Lung (tissue), 12 donors: ENCODE measurements around the gene SNX10. TPM values are rescaled to one million over a fixed set of nuclear protein-coding genes. Genes with fewer than 3 reads are reported as not detected.

Experiments used
- ATAC-seq: fragments of 200-7000 bp; cut with Tn5 transposase; one replicate; pipeline ENCODE4 v1.9.1; 2020; ENCODE audit warnings: moderate number of reproducible peaks; ENCODE audit not compliant: insufficient read depth, low FRiP score
- DNase-seq, 3 donors: peaks; one replicate each; pipeline ENCODE4 v3.0.0-alpha.2; 2013 to 2017
- H3K27ac ChIP-seq, 2 donors: one replicate each; pipeline ENCODE4 v1.5.1; 2013; ENCODE audit warnings: mild to moderate bottlenecking in 2 of 2, moderate library complexity in 2 of 2, control low read depth in 1 of 2, inconsistent platforms in 1 of 2, low read depth in 1 of 2, low read length in 1 of 2
- H3K27me3 ChIP-seq, 3 donors: one replicate each; pipeline ENCODE4 v1.5.1; 2013; ENCODE audit warnings: low read length in 2 of 3; ENCODE audit not compliant: control insufficient read depth in 3 of 3, insufficient read depth in 3 of 3
- H3K36me3 ChIP-seq, 4 donors: one replicate each; pipeline ENCODE4 v1.5.1; 2013; ENCODE audit warnings: low read length in 4 of 4, mild to moderate bottlenecking in 1 of 4, moderate library complexity in 1 of 4; ENCODE audit not compliant: control insufficient read depth in 4 of 4, insufficient read depth in 4 of 4
- H3K4me1 ChIP-seq, 5 donors: one replicate each; pipeline ENCODE4 v1.5.1; 2013; ENCODE audit warnings: low read length in 5 of 5, mild to moderate bottlenecking in 2 of 5, moderate library complexity in 1 of 5; ENCODE audit not compliant: control insufficient read depth in 5 of 5, insufficient read depth in 5 of 5
- H3K4me3 ChIP-seq: one replicate; pipeline ENCODE4 v1.5.1; 2013; ENCODE audit warnings: mild to moderate bottlenecking, control low read depth, moderate library complexity
- H3K9ac ChIP-seq, 2 donors: one replicate each; pipeline ENCODE4 v1.5.1; 2013; ENCODE audit warnings: low read length in 2 of 2, control low read depth in 1 of 2; ENCODE audit not compliant: insufficient read depth in 1 of 2
- H3K9me3 ChIP-seq, 4 donors: one replicate each; pipeline ENCODE4 v1.5.1; 2013; ENCODE audit warnings: low read length in 3 of 4, mild to moderate bottlenecking in 1 of 4, moderate library complexity in 1 of 4; ENCODE audit not compliant: control insufficient read depth in 4 of 4, insufficient read depth in 3 of 4
- CTCF ChIP-seq: IDR thresholded peaks from 2 replicates; pipeline ENCODE4 v1.5.1; 2012; ENCODE audit warnings: mild to moderate bottlenecking; ENCODE audit errors: control extremely low read depth, extremely low read depth
- WGBS, 2 donors: extraction: QIAGEN DNeasy Blood & Tissue Kit; methylation state at CpG; one replicate each; pipeline ENCODE4 v1.1.7; 2013; 5-methylcytosine and 5-hydroxymethylcytosine counted together
- polyA plus RNA-seq, 2 donors: library from polyadenylated mRNA; stranded (reverse); fragments of 200-250 nt; gene quantifications; one replicate each; pipeline ENCODE4 v1.2.1, GENCODE V29; 2013
- total RNA-seq, 2 donors: library from RNA; depleted of rRNA in 1 of 2; stranded (reverse); fragments of >200 nt in 1 of 2; gene quantifications; one replicate each; pipeline ENCODE4 v1.2.1, GENCODE V29; 2014 to 2021
- donor health status: control.
- donor health status: control.
- donor health status: Bipolar disorder and iron deficiency.
- donor health status: healthy.
- donor health status: DM: yes; HTN: yes; CAD: no.

SNX10 gene
- total and polyA plus RNA-seq, 4 donors, result 12.2 to 54.7 (median 36.7) TPM

- H3K27me3 ChIP-seq, result no peaks in the 10 kb centered on the region
- H3K9me3 ChIP-seq, result no peaks in the 10 kb centered on the region
- no peaks in the 10 kb centered on the region for H3K4me1 ChIP-seq
- no peak overlapping the region for H3K27ac ChIP-seq
- DNase-seq (no peak), ATAC-seq (no peak)
- no peak overlapping the region for H3K9ac ChIP-seq
- WGBS, 2 donors, result 95 to 96% methylated on average over 3 of the region's 3 CpGs
- H3K36me3 ChIP-seq, result no peaks in the 10 kb centered on the region
- no peak for TF ChIP-seq CTCF
- H3K4me3 ChIP-seq, result no peak overlapping the region
These were observed 16.4 kb upstream of the SNX10 start for GRCh38 chr7:26275213-26275612.

- Histone ChIP-seq H3K4me3 (no peak overlapping the region), H3K27me3 (no peaks in the 10 kb centered on the region), H3K9me3 (no peaks in the 10 kb centered on the region), H3K36me3 (no peaks in the 10 kb centered on the region), H3K9ac (no peak overlapping the region), H3K27ac (no peak overlapping the region), H3K4me1 (no peaks in the 10 kb centered on the region)
- peak in 1 of 3 donors; percentile 14 for DNase-seq
- ATAC-seq, result no peak
- TF ChIP-seq CTCF, result peak; percentile 21
- WGBS, 2 donors, result 0 to 23% methylated on average over 1 of the region's 1 CpG
These were observed 12.9 kb upstream of the SNX10 start for GRCh38 chr7:26278770-26279169.

- Histone ChIP-seq H3K36me3 (no peaks in the 10 kb centered on the region), H3K9me3 (no peaks in the 10 kb centered on the region), H3K4me1 (no peaks in the 10 kb centered on the region), H3K9ac (no peak overlapping the region), H3K27ac (no peak overlapping the region), H3K4me3 (no peak overlapping the region), H3K27me3 (no peaks in the 10 kb centered on the region)
- no peak for TF ChIP-seq CTCF
- DNase-seq, result no peak
- ATAC-seq, result no peak
- WGBS, 2 donors, result 61 to 73% methylated on average over 4 of the region's 4 CpGs
These were observed 12.3 kb upstream of the SNX10 start for GRCh38 chr7:26279405-26279804.

GRCh38 chr7:26280097-26280496 is 11.6 kb upstream of the SNX10 start:
- Histone ChIP-seq H3K4me1 (no peaks in the 10 kb centered on the region), H3K4me3 (no peak overlapping the region), H3K9ac (no peak overlapping the region), H3K36me3 (no peaks in the 10 kb centered on the region), H3K27ac (no peak overlapping the region), H3K27me3 (no peaks in the 10 kb centered on the region), H3K9me3 (no peaks in the 10 kb centered on the region)
- DNase-seq, result no peak
- no peak for TF ChIP-seq CTCF
- ATAC-seq, result no peak
